K562 (cell line): ENCODE data around the gene STAB2.

Experiments used
- ATF7 ChIP-seq: fragments of 450-650 bp; IDR thresholded peaks from 2 replicates; pipeline ENCODE4 v1.7.1; 2014; ENCODE audit warnings: mild to moderate bottlenecking, moderate library complexity
- EP300 ChIP-seq: IDR thresholded peaks from 2 replicates; pipeline ENCODE4 v1.6.1; 2012; ENCODE audit warnings: low read length, improper control_type of control experiment
- GABPA ChIP-seq: fragments of 200-800 bp; sonication (Bioruptor generic); conservative IDR thresholded peaks from 2 replicates; pipeline ENCODE4 v1.6.1; 2016; ENCODE audit warnings: low read depth, missing genetic modification characterization, missing compliant biosample characterization
- RBFOX2 ChIP-seq: fragments of 200-400 bp; formaldehyde crosslinking; IDR thresholded peaks from 2 replicates; pipeline ENCODE4 v1.6.1; 2017; ENCODE audit warnings: low read depth, mild to moderate bottlenecking, low read length, moderate library complexity
- SP2 ChIP-seq: IDR thresholded peaks from 2 replicates; pipeline ENCODE4 v1.6.1; 2011; ENCODE audit warnings: mild to moderate bottlenecking, low read depth, low read length, moderate library complexity; ENCODE audit not compliant: poor library complexity, severe bottlenecking; ENCODE audit errors: extremely low read depth
- TCF7L2 ChIP-seq: fragments of 150-350 bp; IDR thresholded peaks from 2 replicates; pipeline ENCODE4 v1.6.1; 2016; ENCODE audit warnings: low read depth, mild to moderate bottlenecking, low read length, moderate library complexity
- ZNF143 ChIP-seq: sonication (generic); formaldehyde crosslinking; IDR thresholded peaks from 2 replicates; pipeline ENCODE4 v1.9.0; 2022; ENCODE audit warnings: mild to moderate bottlenecking, missing genetic modification reagents
- ZNF644 ChIP-seq: fragments of 200-800 bp; sonication (Bioruptor generic); IDR thresholded peaks from 2 replicates; pipeline ENCODE4 v1.6.1; 2016; ENCODE audit warnings: low read depth, missing genetic modification characterization, missing compliant biosample characterization
- ZNF830 ChIP-seq: fragments of 250-450 bp; sonication (Bioruptor Pico); IDR thresholded peaks from 2 replicates; pipeline ENCODE4 v1.5.0; 2021; ENCODE audit warnings: mild to moderate bottlenecking
- TF ChIP-seq, protein P1 (sequence below), 2 experiments: fragments of 450-650 bp in 1 of 2; IDR thresholded peaks; 2 replicates each; pipeline ENCODE4 v1.6.1; 2011 to 2017; ENCODE audit warnings: low read depth in 2 of 2, antibody characterized with exemption in 1 of 2, borderline replicate concordance in 1 of 2, low read length in 1 of 2, mild to moderate bottlenecking in 1 of 2, mixed read lengths in 1 of 2; ENCODE audit not compliant: control insufficient read depth in 1 of 2
- TF ChIP-seq, protein P2 (sequence below): sonication (generic); formaldehyde crosslinking; IDR thresholded peaks from 2 replicates; pipeline ENCODE4 v1.8.0; 2022; ENCODE audit warnings: mild to moderate bottlenecking, missing genetic modification reagents, borderline replicate concordance
- TF ChIP-seq, protein P3 (sequence below), 2 experiments: fragments of 450-650 bp in 1 of 2; sonication (generic) in 1 of 2; formaldehyde crosslinking in 1 of 2; IDR thresholded peaks in 1 of 2; conservative IDR thresholded peaks in 1 of 2; 2 replicates each; pipeline versions ENCODE4 v1.6.1 to v1.8.1; 2016 to 2023; ENCODE audit warnings: mild to moderate bottlenecking in 2 of 2, moderate library complexity in 2 of 2, inconsistent platforms in 1 of 2, missing genetic modification reagents in 1 of 2
- TF ChIP-seq, protein P4 (sequence below), 3 experiments: IDR thresholded peaks in 2 of 3; conservative IDR thresholded peaks in 1 of 3; 2 replicates each; pipeline ENCODE4 v1.5.1; 2011 to 2012; ENCODE audit warnings: low read length in 3 of 3, mild to moderate bottlenecking in 3 of 3, control low read depth in 2 of 3, improper control_type of control experiment in 1 of 3, inconsistent platforms in 1 of 3, low read depth in 1 of 3, mixed read lengths in 1 of 3, moderate library complexity in 1 of 3; ENCODE audit not compliant: insufficient read depth in 2 of 3
- TF ChIP-seq, protein P5 (sequence below): fragments of 450-650 bp; formaldehyde crosslinking; IDR thresholded peaks from 2 replicates; pipeline ENCODE4 v1.4.0; 2022; ENCODE audit warnings: missing genetic modification characterization

DNA sequence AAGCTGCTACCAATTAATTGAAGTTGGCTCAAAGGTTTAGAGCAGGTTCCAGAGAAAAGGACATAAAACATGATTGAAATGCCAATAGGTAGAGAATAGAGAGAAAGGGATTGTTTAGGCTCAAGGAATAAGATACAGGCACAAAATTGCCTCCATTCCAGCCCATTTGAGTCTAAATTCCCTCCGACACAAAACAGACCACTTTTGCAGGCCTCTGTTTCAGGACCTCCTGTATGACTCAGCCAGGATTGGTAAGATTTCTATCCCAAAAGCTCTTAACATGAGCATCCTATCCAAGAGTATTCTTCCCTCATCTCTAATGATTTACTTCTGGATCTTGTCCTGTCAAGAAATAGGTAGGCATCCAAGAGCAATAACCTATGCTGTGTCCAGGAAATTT is 123.5 kb downstream of the STAB2 start:
- TF ChIP-seq ATF7 (no peak), TCF7L2 (no peak), GABPA (tag) (no peak), SP2 (no peak), ZNF143 (CRISPR knock-in tag) (no peak), ZNF830 (CRISPR knock-in tag) (no peak), EP300 (no peak), ZNF644 (no peak), RBFOX2 (no peak)
- TF ChIP-seq, protein P1, sequence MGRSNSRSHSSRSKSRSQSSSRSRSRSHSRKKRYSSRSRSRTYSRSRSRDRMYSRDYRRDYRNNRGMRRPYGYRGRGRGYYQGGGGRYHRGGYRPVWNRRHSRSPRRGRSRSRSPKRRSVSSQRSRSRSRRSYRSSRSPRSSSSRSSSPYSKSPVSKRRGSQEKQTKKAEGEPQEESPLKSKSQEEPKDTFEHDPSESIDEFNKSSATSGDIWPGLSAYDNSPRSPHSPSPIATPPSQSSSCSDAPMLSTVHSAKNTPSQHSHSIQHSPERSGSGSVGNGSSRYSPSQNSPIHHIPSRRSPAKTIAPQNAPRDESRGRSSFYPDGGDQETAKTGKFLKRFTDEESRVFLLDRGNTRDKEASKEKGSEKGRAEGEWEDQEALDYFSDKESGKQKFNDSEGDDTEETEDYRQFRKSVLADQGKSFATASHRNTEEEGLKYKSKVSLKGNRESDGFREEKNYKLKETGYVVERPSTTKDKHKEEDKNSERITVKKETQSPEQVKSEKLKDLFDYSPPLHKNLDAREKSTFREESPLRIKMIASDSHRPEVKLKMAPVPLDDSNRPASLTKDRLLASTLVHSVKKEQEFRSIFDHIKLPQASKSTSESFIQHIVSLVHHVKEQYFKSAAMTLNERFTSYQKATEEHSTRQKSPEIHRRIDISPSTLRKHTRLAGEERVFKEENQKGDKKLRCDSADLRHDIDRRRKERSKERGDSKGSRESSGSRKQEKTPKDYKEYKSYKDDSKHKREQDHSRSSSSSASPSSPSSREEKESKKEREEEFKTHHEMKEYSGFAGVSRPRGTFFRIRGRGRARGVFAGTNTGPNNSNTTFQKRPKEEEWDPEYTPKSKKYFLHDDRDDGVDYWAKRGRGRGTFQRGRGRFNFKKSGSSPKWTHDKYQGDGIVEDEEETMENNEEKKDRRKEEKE (IDR thresholded peaks at IDR 0.05; ENCODE audit: borderline replicate concordance in 1 of 2, control insufficient read depth in 1 of 2, low read depth in 2 of 2, low read length in 1 of 2), result no peak
- TF ChIP-seq, protein P2, sequence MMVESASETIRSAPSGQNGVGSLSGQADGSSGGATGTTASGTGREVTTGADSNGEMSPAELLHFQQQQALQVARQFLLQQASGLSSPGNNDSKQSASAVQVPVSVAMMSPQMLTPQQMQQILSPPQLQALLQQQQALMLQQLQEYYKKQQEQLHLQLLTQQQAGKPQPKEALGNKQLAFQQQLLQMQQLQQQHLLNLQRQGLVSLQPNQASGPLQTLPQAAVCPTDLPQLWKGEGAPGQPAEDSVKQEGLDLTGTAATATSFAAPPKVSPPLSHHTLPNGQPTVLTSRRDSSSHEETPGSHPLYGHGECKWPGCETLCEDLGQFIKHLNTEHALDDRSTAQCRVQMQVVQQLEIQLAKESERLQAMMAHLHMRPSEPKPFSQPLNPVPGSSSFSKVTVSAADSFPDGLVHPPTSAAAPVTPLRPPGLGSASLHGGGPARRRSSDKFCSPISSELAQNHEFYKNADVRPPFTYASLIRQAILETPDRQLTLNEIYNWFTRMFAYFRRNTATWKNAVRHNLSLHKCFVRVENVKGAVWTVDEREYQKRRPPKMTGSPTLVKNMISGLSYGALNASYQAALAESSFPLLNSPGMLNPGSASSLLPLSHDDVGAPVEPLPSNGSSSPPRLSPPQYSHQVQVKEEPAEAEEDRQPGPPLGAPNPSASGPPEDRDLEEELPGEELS (CRISPR knock-in tag), result no peak
- TF ChIP-seq, protein P3, sequence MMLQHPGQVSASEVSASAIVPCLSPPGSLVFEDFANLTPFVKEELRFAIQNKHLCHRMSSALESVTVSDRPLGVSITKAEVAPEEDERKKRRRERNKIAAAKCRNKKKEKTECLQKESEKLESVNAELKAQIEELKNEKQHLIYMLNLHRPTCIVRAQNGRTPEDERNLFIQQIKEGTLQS (IDR thresholded peaks at IDR 0.05), result no peak
- TF ChIP-seq, protein P3 (CRISPR knock-in tag; conservative IDR thresholded peaks at IDR 0.05), result no peak
- TF ChIP-seq, protein P4, sequence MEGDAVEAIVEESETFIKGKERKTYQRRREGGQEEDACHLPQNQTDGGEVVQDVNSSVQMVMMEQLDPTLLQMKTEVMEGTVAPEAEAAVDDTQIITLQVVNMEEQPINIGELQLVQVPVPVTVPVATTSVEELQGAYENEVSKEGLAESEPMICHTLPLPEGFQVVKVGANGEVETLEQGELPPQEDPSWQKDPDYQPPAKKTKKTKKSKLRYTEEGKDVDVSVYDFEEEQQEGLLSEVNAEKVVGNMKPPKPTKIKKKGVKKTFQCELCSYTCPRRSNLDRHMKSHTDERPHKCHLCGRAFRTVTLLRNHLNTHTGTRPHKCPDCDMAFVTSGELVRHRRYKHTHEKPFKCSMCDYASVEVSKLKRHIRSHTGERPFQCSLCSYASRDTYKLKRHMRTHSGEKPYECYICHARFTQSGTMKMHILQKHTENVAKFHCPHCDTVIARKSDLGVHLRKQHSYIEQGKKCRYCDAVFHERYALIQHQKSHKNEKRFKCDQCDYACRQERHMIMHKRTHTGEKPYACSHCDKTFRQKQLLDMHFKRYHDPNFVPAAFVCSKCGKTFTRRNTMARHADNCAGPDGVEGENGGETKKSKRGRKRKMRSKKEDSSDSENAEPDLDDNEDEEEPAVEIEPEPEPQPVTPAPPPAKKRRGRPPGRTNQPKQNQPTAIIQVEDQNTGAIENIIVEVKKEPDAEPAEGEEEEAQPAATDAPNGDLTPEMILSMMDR (IDR thresholded peaks at IDR 0.05 in 2 of 3, conservative IDR thresholded peaks at IDR 0.05 in 1 of 3; ENCODE audit: insufficient read depth in 2 of 3, low read depth in 1 of 3, low read length in 3 of 3), result no peak
- TF ChIP-seq, protein P5, sequence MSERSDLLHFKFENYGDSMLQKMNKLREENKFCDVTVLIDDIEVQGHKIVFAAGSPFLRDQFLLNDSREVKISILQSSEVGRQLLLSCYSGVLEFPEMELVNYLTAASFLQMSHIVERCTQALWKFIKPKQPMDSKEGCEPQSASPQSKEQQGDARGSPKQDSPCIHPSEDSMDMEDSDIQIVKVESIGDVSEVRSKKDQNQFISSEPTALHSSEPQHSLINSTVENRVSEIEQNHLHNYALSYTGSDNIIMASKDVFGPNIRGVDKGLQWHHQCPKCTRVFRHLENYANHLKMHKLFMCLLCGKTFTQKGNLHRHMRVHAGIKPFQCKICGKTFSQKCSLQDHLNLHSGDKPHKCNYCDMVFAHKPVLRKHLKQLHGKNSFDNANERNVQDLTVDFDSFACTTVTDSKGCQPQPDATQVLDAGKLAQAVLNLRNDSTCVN (CRISPR knock-in tag), result no peak
